Iris pigment epithelial cell (primary cell): ENCODE measurements around the gene PTPN22.

ENCODE experiments used
- DNase-seq: peaks from one replicate; pipeline ENCODE4 v3.0.0-alpha.2; 2011; ENCODE audit warnings: low read depth

The PTPN22 gene

DNA sequence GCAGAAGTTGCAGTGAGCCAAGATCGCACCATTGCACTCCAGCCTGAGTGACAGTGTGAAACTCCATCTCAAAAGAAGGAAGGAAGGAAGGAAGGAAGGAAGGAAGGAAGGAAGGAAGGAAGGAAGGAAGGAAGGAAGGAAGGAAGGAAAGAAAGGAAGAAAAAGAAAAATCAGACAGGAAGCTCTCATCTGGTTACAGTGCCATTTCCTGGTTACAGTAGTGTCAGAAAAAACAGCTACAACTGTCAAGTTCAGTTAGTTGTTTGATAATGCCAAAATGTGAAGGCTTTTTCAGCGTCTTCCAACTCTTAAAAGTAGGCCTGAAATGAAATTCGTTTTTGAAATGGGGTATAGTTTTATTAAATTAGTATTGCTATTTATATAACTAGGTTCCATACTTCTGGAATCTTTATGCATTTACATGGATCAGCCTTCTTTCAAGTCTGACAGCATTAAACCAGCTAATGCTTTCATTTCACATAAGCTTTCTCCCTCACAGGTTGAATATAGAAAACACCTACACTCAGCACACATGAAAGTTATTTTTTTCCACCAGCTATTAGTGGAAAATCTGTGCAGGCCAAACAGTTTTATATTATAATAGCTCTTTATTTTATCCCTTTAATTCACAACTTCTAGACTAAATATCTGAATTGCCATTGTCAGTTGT, 21.2 kb downstream of the PTPN22 start:
- no peak for DNase-seq

DNA sequence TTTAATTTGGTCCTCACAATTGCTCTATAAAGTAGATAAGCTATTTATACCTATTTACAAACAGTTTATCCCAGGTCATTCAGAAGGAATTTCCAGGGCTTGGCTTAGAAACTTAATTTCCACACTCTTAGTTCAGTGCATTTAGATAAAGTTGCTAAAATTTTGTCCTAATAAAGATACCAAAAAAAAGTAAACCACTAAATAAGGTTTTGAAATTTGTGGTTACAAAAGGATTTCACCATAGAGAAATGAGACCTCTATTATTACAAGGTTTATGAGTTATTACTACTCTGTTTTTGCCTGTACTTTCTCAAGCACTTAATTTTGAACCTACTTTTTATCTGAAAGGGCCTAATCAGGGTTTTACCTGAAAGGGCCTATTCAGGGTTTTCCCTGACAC, 22.4 kb downstream of the PTPN22 start:
- no peak for DNase-seq

DNA sequence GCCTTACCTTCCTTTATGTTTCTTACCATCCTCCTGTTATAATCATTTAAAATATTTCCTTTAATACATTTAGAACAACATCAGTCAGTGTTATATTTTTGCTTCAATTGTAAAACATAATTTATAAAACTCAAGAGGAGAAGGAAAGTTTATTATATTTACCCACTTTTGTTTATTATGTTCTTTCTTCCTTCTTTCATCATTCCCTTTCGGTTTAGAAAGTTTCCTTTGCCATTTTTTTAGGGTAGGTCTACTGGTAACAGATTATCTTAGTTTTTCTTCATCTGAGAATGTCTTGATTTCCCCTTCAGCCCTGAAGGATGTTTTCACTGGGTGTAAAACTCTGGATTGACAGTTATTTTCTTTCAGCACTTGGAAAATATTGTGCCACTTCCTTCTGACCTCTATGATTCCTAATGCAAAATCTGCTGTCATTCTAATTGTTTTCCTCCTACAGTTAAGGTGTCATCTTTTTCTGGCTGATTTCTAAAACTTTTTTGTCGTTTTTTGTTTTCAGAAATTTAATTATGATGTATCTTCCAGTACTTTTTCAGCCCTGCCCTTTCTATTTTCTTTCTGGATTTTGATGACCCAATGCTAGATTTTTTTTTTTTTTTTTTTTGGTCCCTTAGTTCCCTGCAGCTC, 25.0 kb downstream of the PTPN22 start:
- no peak for DNase-seq

DNA sequence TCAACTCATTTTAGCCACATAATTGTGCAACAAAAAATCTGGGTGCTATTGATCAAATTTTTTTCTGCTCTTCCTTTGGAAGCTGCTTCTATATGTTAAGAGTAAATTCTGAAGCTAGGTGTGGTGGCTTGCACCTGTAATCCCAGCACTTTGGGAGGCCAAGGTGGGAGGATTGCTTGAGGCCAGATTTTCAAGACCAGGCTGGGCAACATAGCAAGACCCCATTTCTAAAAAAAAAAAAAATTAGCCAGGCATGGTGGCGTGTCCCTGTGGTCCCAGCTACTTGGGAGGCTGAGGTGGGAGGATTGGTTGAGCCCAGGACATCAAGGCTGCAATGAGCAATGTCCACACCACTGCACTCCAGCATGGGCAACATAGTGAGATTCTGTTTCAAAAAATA, 35.0 kb downstream of the PTPN22 start:
- no peak for DNase-seq

DNA sequence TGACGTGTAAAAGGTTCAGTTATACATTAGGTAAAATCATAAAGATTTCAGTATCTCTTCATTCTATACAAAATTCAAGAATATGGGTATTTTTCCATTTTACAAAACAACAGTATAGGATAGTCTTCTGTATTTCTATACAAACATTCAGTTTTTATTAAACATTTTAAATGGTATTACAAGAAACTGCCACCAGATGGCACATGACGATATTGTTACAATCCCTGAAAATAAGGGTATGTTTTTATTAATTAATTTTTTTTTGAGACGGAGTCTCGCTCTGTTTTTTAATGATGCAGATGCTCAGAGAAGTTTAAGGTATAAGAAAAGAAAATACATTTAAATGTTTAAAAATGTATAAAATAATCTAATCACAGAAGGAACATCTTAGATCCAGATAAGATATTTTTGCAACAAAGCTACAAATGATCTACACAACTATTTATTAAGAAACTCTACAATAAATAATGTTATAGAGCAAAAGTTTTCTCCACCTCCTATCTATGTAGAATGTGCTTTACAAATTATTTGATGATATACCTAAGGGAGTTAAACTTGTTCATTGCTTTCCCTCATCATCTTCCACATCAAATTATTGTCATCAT, 35.7 kb downstream of the PTPN22 start:
- DNase-seq, result peak; percentile 42

DNA sequence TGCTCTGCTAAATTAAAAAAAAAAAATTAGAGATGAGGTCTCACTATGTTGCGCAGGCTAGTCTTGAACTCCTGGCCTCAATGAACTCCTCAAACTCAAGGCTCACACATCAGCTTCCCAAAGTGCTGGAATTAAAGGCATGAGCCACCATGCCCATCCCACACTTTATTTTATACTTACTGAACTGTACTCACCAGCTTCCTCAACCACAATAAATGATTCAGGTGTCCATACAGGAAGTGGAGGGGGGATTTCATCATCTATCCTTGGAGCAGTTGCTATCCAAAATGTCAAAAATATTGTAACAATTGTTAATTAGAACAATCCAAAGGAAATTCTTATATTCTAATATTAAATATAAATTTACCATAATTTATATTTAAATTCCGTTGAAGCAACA, 36.8 kb downstream of the PTPN22 start:
- no peak for DNase-seq

DNA sequence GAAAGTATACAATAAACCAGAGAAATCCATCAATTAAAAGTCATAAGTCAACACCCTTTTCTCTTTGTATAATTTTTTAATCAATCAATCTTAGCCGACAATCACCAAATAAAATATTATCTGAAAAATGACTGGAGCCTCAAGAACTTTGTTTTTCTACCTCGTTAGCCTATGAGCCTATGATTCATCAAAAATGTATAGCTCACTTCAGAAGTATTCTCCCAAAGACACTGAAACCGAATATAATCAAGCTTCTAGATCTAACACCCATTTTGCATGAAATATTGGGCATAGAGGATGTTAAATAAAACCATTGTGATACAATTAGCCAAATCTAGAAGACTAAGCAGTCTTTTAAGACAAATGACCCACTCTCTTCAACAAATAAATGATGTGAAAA, 41.5 kb downstream of the PTPN22 start:
- peak; percentile 69 for DNase-seq

DNA sequence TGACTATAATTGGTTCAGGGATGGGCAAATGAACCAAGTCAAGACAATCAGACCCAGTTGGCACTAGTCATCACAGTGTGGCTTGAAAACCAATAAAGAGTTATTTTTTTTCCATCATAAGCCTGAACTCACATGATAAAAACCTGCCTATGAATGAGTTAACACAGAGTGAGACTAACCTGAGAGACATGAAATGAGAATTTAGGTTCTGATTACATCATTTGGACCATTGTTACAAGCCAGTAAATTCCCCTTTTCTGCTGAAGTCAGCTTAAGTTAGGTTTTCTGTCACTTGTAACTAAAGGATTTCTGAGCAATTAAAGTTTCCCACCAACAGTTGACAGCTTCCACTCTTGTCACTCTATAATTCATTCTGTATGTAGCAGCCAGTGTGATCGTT, 49.6 kb downstream of the PTPN22 start:
- DNase-seq, result no peak

DNA sequence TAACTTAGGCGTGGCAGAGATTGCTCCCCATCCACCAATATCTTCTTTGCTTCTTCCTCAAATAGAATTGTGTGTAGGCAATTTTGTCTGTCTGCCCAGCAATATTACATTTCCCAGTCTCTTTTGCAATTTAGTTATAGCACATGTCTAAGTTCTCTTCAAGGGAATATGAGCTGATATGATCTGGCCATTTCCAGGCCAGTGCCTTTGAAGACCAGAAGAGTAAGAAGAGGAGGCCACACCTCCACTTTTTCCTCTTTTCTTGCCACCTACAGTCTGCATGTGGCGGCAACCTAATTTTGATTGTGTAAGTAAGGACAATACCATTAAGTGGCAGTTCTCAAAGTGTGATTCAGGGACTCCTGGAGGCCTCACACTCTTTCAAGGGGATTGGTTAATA, 52.9 kb downstream of the PTPN22 start:
- DNase-seq, result no peak

DNA sequence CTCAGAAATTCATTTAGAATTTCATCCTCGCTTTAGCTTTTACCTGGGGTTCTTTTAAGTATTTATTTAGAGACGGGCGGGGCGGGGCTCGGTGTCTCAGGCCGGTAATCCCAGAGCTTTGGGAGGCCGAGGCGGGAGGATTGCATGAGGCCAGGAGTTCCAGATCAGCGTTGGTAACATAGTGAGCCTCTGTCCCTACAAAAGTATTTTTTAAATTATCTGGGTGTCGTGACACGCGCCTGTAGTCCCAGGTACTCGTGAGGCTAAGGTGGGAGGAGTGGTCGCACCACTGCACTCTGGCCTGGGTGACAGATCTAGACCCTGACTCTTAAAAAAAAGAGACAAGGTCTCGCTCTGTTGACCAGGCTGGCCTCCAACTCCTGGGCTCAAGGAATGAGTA, 58.3 kb downstream of the PTPN22 start:
- no peak for DNase-seq

DNA sequence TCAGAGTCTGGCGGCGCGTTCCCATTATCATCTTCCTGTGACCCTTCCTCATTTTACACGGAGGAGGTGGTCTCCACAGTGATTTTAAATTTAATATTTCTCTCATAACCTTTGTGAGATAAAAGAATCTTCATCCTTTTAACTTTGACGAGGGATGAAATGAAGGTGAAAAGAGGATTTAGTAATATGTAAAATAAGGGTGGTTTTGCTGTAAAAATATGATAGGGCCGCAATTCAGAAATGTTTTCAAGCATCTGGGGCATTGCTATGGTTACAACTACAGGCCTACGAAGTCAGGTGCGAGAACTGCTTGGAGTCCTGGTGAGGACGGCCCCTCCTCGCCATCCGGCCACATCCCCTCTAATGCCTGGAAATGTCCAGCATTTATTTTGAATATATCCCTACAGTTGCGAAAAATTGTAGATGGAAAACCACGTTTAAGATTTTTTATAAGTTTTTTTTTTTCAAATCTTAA, 58.8 kb downstream of the PTPN22 start:
- no peak for DNase-seq

DNA sequence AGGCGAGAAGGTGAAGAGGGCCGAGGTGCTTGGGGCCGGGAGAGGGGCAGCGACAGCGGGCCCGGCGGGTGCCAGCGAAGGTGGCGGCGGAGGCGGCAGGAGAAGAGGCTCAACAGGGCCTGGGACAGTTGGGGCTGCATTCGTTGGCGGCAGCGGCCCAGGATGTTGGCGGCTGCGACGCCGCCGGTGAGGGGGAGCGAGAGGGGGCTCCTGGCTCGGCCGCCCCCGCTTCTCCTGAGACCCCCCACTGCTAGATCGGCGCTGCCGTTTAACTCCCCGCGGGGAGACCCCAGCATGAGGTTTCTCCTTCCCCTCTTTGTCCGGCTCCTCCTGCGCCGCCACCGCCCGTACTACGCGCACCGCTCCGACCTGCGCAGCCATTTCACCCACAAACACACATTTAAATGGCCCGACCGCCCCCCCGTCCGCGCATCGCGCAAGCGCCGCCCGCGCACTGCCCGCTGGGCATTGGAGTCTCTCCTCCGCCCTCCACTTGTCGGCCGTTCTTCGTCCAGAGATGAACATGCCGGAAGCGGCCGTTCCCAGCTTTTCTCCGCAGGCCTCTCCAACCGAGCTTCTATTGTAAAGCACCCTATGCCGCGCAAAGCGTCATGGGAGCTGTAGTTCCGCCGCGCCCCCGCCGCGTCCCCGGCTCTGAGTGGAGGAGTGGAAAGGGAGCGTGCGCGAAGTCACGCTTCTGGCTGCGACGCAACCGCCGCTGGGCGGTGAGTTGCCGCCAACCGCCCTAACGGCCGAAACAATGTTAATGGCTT, 59.4 kb downstream of the PTPN22 start, which contains the start of gene RSBN1:
Gene RSBN1 (minus strand): TSS at position 589 of the 773 bp plus-strand sequence. CDS start 64 bp downstream, at position 525.
- peak; percentile 100 for DNase-seq

DNA sequence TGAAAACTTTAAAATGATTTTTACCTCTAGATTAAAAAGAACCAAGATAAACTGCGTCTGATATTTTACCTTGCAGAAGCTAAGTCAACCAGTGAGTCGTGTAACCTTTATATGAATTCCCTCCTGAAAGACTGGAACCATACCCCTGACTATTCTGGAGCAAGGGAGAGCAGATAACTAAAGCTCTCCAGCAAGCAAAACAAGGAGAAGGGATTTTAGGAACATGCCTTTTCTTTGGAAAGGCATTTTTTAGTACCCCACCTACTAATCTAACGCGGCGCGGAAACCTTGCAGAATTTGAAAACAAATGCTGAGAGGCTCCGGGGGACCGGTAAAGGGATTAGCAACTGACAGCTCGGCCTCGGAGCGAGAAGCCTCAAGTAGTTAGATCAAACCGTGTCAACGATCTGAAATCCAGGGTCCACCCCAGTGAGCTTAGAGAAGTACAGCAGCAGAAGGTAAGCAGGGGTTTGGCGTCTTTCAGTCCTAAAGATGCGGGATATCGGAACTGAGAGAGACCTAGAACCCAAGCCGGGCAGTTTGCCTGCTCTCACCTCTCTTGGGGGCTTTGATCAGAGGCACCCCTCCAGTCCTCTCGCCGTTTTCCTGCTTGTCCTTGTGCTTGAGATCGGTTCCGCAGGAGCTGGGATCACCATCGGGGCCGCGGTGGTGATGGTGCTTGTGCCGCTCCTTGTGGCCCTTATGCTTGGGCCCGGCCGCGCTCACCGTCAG, 60.2 kb downstream of the PTPN22 start:
- peak; percentile 43 for DNase-seq

DNA sequence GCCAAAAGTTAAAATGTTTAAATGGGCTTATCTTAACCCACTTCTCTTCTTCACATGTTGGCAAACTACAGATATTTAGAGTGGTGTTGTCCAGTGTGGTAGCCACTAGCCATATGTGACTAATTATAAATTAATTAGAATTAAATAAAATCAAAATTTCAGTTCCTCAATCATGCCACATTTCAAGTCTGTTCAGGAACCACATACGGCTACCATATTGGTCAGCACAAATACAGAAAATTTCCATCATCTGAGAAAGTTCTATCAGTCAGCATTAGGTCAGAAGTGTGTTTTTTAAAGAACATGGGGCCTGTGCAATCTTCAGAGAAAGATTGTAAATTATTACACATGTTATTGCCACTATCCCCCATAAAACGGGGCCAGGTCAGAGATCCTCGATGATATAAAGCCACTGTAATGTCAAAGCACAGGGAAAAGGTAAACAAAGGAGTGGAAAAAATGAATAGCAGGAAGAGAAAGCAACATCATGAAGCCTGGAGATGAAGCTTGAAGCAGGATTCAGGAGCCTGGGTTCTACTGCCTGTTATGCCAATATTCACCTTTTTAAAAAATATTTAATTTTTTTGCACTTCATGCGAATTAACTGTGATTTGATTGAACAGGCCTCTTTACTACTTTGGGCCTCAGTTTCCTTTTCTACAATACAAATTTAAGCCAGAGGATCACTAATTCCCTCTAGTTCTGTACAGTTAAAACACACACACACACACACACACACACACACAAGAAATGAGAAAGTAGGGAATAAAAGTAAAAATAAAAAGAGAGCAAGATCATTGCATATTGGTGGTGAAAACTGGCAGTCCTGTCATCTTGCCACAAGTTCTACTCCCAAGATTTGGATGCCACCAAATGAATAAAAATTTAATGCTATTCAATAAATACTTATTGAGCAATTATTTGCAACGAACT, 61.6 kb downstream of the PTPN22 start:
- peak; percentile 50 for DNase-seq

DNA sequence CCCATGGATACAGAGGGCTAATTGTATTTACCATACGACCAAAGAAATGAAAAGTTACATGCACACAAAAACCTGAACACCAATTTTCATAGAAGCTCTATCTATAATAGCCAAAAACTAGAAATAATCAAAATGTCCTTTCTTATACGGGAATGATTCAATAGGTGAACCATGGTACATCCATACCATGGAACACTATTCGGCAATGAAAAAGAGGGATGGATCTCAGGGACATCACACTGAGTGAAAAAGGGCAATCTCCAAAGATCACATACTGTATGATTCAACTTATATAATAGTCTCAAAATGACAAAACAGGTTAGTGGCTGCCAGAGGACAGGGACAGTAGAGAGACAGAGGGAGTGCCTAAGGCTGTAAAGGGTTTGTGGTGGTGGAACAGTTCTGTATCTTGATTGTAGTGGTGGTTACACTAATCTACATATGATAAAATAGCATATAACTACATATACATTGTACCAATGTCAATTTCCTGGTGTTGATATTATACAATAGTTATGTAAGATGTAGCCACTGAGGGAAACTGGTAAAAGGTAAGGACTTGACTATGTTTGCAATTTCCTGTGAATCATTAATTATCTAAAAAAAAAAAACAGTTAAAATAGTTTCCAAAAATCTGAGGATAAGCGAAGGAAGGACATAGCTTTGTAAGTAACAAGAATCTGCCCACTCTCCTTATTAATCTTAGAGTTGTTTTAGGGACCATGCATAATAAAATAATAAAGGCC, 62.9 kb downstream of the PTPN22 start:
- DNase-seq, result no peak

DNA sequence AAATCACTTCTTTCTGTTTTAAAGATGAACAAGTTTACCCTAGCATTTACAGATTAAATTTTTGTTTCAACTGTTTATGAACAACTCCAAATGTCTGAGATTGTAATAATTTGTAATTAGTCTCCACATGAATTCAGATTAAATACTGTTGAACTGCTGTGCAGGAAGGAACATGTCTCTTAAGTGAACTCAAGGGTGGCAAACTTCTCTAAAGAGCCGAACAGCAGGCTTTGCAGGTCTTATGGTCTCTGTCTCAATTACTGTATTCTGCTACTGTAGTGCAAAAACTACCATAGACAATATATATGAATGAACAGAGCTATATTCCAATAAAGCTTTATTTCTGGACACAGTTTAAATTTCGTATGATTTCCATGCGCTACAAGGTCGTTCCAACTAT, 65.9 kb downstream of the PTPN22 start:
- DNase-seq, result no peak

DNA sequence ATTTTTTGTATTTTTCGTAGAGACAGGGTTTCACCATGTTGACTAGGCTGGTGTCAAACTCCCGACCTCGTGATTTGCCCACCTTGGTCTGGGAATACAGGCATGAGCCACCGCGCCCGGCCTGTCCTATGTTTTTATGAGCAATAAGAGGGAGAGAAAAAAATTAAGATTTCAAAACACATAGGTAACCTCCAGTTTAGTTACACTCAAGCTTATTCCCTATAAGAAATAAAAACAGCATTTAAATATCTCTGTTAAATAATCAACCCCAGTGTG, 66.3 kb downstream of the PTPN22 start:
- DNase-seq, result no peak

DNA sequence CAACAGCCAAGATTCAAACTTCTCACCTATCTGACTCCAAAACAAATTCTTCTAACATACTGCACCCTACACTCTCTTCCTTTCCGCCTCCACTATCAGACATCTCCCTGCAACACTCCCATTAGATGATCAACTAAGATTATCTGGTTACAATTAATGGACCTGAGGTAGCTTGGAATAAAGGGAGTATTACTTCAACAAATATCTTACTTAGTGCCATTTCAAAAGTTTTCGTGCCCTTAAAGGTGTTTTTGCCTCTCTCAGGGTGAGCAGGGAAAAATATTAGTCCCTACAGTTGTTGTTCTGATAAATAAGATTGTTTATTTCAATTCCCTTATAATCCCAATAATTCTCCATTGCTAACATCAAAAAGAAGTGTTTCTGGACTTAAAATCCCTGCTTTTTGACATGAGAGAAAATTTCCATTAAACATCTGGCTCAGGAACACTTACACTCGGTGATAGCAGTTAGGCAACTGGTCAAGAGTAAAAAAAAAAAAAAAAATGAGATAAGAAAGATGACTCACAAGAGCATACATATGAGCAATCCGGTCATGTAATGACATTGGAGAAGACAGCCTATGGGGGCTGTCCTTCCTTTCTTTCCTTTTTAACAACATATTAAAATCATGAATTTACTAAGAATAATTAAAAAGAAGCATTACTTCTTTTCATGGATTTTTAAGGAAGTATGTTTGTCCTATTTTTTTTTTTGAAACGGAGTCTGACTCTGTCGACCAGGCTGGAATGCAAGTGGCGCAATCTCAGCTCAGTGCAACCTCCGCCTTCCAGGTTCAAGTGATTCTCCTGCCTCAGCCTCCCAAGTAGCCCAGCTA, 66.9 kb downstream of the PTPN22 start:
- DNase-seq, result peak; percentile 90

DNA sequence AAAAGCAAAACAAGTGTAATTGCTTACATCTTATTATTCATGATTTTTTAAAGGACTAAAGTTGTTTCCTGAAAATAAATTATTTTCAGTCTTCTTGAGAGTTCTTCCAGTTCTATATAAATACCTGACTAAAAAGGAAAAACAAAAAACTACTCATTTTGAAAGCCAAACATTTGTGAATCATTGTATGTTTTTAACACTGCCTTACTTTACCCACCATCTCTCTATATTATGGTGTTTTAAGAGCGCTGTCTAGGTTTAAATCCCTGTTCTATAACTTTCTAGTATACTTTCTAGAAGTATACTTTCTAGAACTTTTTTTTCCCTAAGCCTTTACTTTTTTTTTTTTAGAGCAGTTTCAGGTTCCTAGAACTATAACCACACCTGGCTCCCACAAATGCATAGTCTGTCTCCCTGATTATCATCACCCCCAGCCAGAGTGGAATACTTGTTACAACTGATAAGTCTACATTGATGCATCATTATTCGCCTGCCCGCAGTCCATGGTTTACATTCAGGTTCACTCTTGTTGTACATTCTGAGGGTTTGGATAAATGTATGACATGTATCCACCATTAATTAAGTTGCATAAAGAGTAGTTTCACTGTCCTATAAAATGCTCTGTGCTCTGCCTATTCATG, 69.0 kb downstream of the PTPN22 start:
- no peak for DNase-seq
